Testis (tissue), 3 donors: ENCODE data around the gene NEXN. TPM values are rescaled to one million over a fixed set of nuclear protein-coding genes. Genes with fewer than 3 reads are reported as not detected.

Experiments used
- DNase-seq: peaks from one replicate; pipeline ENCODE4 v3.0.0-alpha.2; 2019
- H3K27ac ChIP-seq, 2 donors: fragments of 200-600 bp; sonication (generic); one replicate each; pipeline ENCODE4 v1.5.1; 2019
- H3K27me3 ChIP-seq: fragments of 200-600 bp; sonication (generic); one replicate; pipeline ENCODE4 v1.5.1; 2019
- H3K36me3 ChIP-seq: fragments of 200-600 bp; sonication (generic); one replicate; pipeline ENCODE4 v1.5.1; 2017; ENCODE audit warnings: low read depth; ENCODE audit errors: missing control alignments
- H3K4me1 ChIP-seq: fragments of 200-600 bp; sonication (generic); one replicate; pipeline ENCODE4 v1.5.1; 2019
- H3K4me3 ChIP-seq, 2 donors: fragments of 200-600 bp; sonication (generic); one replicate each; pipeline ENCODE4 v1.5.1; 2017 to 2019
- H3K9me3 ChIP-seq: fragments of 200-600 bp; sonication (generic); one replicate; pipeline ENCODE4 v1.5.1; 2017
- POLR2A ChIP-seq: fragments of 450-650 bp; IDR thresholded peaks from one replicate; pipeline ENCODE4 v1.6.1; 2017; ENCODE audit warnings: antibody characterized with exemption, mild to moderate bottlenecking, moderate library complexity
- WGBS, 2 donors: methylation state at CpG; one replicate each; pipeline ENCODE4 v1.1.5; 2018; 5-methylcytosine and 5-hydroxymethylcytosine counted together
- intact Hi-C: fragments of 100-400 bp; cut with DNase I; formaldehyde crosslinking; loops from one replicate; pipeline ENCODE4 v1.15.1; 2023; ENCODE audit warnings: low total_unique reads
- polyA plus RNA-seq: library from polyadenylated mRNA; stranded (reverse); fragments of 350-450 nt; fragmentation: Illumina TruSeq; extraction: RNeasy Lipid Tissue Mini Kit (QIAGEN cat#74804); gene quantifications from one replicate; pipeline ENCODE4 v1.2.3, GENCODE V29; 2014; ENCODE audit warnings: low read depth, low replicate concordance; ENCODE audit not compliant: insufficient read depth
- total RNA-seq, 2 donors: library from RNA; depleted of rRNA; stranded (reverse); fragments of >200 nt; gene quantifications; one replicate each; pipeline ENCODE4 v1.2.3, GENCODE V29; 2016
- TF ChIP-seq, protein P1 (sequence below), 3 experiments: fragments of 450-650 bp in 2 of 3; fragments of 200-600 bp in 1 of 3; sonication (generic) in 1 of 3; IDR thresholded peaks; one replicate each; pipeline ENCODE4 v1.5.1; 2016 to 2019; ENCODE audit warnings: antibody characterized with exemption in 3 of 3, mild to moderate bottlenecking in 2 of 3, moderate library complexity in 1 of 3

Gene NEXN
- total and polyA plus RNA-seq, 3 donors from 2014 or later, result 2.5 to 10.6 (median 4.6) TPM

DNA sequence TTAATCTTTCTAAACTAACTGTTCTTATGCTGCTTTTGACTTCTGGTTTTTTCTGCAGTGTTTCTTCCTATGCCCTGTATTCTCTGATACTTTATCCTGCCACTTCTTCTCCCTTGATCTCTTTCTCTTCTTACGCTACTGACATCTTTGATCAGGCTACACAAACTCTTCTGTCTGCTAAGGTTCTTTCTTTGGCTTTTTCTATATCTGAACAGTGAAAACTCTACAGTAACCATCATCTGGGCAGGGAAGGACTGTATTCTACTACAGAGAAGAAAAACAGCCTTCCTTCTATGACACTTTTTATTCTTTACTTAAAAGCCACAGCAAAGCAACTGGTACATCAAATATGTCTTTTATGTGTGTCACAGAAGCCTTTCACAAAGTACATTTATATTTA lies 7.4 kb upstream of the NEXN start:
- no peak for DNase-seq
- no peak overlapping the region for H3K27ac ChIP-seq
- no peaks in the 10 kb centered on the region for H3K27me3 ChIP-seq
- H3K4me3 ChIP-seq, result no peak overlapping the region
- TF ChIP-seq, protein P1, sequence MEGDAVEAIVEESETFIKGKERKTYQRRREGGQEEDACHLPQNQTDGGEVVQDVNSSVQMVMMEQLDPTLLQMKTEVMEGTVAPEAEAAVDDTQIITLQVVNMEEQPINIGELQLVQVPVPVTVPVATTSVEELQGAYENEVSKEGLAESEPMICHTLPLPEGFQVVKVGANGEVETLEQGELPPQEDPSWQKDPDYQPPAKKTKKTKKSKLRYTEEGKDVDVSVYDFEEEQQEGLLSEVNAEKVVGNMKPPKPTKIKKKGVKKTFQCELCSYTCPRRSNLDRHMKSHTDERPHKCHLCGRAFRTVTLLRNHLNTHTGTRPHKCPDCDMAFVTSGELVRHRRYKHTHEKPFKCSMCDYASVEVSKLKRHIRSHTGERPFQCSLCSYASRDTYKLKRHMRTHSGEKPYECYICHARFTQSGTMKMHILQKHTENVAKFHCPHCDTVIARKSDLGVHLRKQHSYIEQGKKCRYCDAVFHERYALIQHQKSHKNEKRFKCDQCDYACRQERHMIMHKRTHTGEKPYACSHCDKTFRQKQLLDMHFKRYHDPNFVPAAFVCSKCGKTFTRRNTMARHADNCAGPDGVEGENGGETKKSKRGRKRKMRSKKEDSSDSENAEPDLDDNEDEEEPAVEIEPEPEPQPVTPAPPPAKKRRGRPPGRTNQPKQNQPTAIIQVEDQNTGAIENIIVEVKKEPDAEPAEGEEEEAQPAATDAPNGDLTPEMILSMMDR (IDR thresholded peaks at IDR 0.05), result no peak
- no peak for TF ChIP-seq POLR2A
- 80 to 93% methylated on average over 1 of the region's 1 CpG for WGBS, 2 donors
- no peaks in the 10 kb centered on the region for H3K9me3 ChIP-seq
- H3K4me1 ChIP-seq, result no peaks in the 10 kb centered on the region
- H3K36me3 ChIP-seq, result no peaks in the 10 kb centered on the region
- intact Hi-C loops, result loop anchor here (10.0 kb wide), 1 partner anchor 46 kb away; no protein-coding TSS in a partner anchor

DNA sequence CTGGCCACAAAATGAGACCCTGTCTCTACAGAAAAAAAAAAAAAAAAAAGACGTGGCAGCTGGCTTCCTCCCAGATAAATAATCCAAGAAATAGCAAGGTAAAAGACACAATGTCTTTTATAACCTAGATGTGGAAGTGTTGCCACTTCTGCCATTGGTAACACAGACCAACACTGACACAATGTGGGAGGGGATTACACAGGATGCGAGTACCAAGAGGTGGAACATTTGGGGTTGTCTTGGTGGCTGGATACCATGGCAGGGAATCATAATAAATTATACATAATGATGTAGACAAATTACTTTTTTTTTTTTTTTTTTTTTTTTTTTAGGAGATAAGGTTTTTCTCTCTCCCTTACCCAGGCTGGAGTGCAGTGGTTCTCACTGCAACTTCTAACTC lies 6.0 kb upstream of the NEXN start:
- intact Hi-C loops, result loop anchor here (10.0 kb wide), 1 partner anchor 48 kb away; no protein-coding TSS in a partner anchor
- Histone ChIP-seq H3K4me3 (no peak overlapping the region), H3K27me3 (no peaks in the 10 kb centered on the region), H3K27ac (no peak overlapping the region), H3K9me3 (no peaks in the 10 kb centered on the region), H3K4me1 (peaks cover 1% of the 10 kb centered on the region), H3K36me3 (no peaks in the 10 kb centered on the region)
- no peak for TF ChIP-seq POLR2A
- TF ChIP-seq, protein P1 (IDR thresholded peaks at IDR 0.05), result no peak
- 62% methylated on average over 2 of the region's 2 CpGs for WGBS, 2 donors
- DNase-seq, result no peak

GRCh38 chr1:77888781-77889642 lies 588 bp downstream of the NEXN start:
- no peaks in the 10 kb centered on the region for H3K36me3 ChIP-seq
- DNase-seq, result peak; percentile 37
- peaks cover 8% of the 10 kb centered on the region for H3K4me1 ChIP-seq
- H3K4me3 ChIP-seq, result peak overlapping the region; percentile 69
- TF ChIP-seq, protein P1 (IDR thresholded peaks at IDR 0.05), result no peak
- TF ChIP-seq POLR2A, result no peak
- intact Hi-C loops, result loop anchor here (10.0 kb wide), 1 partner anchor 54 kb away; no protein-coding TSS in a partner anchor
- peak overlapping the region; percentile 57 to 93 for H3K27ac ChIP-seq
- no peaks in the 10 kb centered on the region for H3K9me3 ChIP-seq
- H3K27me3 ChIP-seq, result no peaks in the 10 kb centered on the region
- 1 to 2% methylated on average over 30 to 46 of the region's 46 CpGs for WGBS, 2 donors

- DNase-seq, result no peak
- intact Hi-C loops, result loop anchor here (10.0 kb wide), 1 partner anchor 55 kb away; no protein-coding TSS in a partner anchor
- H3K4me3 ChIP-seq, result peak overlapping the region; percentile 69
- 31 to 48% methylated on average over 7 of the region's 7 CpGs for WGBS, 2 donors
- H3K4me1 ChIP-seq, result peaks cover 8% of the 10 kb centered on the region
- no peaks in the 10 kb centered on the region for H3K9me3 ChIP-seq
- H3K27ac ChIP-seq, result no peak overlapping the region
- no peaks in the 10 kb centered on the region for H3K36me3 ChIP-seq
- TF ChIP-seq, protein P1 (IDR thresholded peaks at IDR 0.05), result no peak
- TF ChIP-seq POLR2A, result no peak
- no peaks in the 10 kb centered on the region for H3K27me3 ChIP-seq
These were observed 1.2 kb downstream of the NEXN start for GRCh38 chr1:77889671-77890070.
